GM12865 (cell line): ENCODE results near the gene CASKIN1.
"Not testable (repeated sequence)": the region's sequence is repeated elsewhere in the genome, so short reads cannot be mapped to it uniquely, and the experiment has no call there.

Source experiments
- DNase-seq: peaks from one replicate; pipeline ENCODE4 v3.0.0; 2010; ENCODE audit warnings: low read depth
- H3K4me3 ChIP-seq: 2 replicates; pipeline ENCODE4 v1.5.1; 2011; ENCODE audit warnings: mild to moderate bottlenecking, low read depth, low read length, control low read depth
- TF ChIP-seq, protein P1 (sequence below): IDR thresholded peaks from 2 replicates; pipeline ENCODE4 v1.5.1; 2011; ENCODE audit warnings: low read length, control low read depth, low read depth, inconsistent platforms; ENCODE audit not compliant: insufficient read depth; ENCODE audit errors: missing control alignments

The CASKIN1 gene

DNA sequence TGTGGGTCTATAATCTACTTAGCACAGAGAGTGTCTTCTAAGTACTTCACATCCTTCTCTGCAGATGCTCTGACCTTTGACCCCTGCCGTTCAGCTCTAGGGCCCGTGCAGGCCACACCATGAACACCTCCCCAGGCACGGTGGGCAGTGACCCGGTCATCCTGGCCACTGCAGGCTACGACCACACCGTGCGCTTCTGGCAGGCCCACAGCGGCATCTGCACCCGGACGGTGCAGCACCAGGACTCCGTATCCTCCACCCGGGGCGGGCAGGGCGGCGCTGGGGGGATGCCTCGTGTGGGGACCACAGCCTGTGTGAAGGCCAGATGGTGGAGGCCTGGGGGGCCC is 9.5 kb upstream of the CASKIN1 start:
- DNase-seq = no peak
- TF ChIP-seq, protein P1, sequence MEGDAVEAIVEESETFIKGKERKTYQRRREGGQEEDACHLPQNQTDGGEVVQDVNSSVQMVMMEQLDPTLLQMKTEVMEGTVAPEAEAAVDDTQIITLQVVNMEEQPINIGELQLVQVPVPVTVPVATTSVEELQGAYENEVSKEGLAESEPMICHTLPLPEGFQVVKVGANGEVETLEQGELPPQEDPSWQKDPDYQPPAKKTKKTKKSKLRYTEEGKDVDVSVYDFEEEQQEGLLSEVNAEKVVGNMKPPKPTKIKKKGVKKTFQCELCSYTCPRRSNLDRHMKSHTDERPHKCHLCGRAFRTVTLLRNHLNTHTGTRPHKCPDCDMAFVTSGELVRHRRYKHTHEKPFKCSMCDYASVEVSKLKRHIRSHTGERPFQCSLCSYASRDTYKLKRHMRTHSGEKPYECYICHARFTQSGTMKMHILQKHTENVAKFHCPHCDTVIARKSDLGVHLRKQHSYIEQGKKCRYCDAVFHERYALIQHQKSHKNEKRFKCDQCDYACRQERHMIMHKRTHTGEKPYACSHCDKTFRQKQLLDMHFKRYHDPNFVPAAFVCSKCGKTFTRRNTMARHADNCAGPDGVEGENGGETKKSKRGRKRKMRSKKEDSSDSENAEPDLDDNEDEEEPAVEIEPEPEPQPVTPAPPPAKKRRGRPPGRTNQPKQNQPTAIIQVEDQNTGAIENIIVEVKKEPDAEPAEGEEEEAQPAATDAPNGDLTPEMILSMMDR = no peak
- peak overlapping the region; percentile 57 for H3K4me3 ChIP-seq

DNA sequence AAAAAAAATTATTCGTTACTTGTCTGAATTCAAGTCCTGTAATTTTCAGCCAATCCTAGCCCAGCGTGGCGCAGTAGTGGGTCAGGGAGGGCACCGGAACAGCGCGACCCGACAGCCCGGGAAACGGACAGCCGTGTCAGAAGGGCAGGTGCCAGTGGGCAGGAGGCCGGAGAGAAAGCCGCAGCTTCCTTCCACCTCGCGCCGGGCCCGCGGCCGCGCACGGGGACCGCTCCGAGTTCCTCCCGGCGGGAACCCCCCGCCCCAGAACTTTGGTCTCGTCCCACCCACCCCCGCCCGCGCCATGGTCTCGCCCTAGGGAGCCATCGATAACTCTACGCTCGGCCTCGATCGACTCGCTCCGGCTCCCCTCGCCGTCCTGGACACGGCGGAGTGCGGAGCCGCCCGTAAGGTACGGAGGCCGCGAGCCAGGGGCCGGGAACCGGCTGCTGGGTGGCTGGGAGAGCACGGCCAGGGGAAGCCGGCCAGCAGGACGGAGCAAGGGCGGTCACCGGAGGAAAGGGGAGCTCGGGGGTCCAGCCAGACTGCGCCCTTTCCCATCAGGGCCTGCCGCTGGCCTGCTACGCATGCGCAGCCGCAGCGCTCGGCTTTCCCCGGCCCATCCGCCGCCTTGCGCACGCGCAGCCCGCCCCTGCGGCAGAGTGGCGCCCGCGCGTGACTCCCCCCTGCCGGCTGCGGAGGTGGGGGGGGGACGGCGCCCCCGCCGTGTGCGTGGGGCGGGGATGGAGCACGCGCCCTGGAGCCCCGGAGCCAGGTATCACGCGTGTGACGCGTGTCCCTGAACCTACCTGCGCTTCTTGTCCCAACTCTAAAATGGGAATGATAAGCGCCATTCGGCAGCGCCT is 8.9 kb upstream of the CASKIN1 start, which contains the start of gene MLST8:
TSS of gene MLST8 (plus strand) at position 351 of the 863 bp plus-strand sequence. CDS start 632 bp downstream, outside the sequence.
- peak within 1 kb of the TSS; percentile 57 for H3K4me3 ChIP-seq
- TF ChIP-seq, protein P1 = peak; percentile 31
- peak; percentile 94 for DNase-seq

DNA sequence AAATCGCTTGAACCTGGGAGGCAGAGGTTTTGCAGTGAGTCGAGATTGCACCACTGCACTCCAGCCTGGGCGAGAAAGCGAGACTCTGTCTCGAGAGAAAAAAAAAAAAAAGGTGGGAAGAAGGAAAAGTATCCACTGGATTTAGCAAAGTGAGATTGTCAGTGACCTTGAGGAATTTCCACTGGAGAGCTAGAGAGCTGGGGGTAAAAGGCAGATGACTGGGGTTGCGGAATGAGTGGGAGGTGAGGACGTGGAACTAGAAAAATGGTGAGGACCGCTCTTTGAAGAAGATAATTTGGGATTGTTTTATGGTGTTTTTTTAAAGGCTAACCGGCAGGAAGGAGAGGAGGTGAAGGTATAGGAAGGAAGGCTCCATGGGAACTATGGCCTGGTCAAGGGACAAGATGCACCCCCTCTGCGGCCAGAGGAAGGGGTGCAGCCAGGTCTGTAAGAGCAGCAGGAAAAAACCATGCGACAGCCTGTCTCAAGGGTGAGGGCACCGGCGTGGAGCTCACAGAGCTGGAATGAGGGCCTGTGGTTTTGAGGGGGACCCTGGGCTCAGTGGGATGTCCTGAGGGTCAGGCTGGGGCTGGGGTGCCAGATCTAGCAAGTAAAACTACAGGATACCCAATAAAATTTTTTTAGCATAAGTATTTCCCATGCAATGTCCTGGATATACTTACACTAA is 8.2 kb upstream of the CASKIN1 start:
- DNase-seq = no peak
- peak overlapping the region; percentile 57 for H3K4me3 ChIP-seq
- TF ChIP-seq, protein P1 = no peak

DNA sequence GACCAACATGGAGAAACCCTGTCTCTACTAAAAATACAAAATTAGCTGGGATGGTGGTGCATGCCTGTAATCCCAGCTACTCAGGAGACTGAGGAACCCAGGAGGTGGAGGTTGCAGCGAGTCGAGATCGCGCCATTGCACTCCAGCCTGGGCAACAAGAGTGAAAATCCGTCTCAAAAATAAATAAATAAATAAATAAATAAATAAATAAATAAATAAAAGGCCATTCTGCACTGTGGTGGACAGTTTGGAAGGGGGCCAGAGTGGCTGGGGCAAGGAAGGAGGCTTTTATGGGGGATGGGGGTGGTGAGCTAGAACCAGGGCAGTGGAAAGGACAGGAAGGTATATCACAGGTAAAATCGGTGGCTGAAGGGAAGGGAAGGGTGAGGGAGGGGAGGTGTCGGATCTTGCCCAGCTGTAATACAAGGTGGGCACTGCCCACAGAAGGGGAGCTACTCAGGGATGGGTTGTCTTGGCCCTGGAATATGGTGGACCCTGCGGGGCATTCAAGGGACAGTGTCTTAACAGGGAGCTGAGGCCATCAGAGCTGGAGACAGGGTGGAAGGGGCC is 6.8 kb upstream of the CASKIN1 start:
- not testable (repeated sequence) for DNase-seq, H3K4me3 ChIP-seq

DNA sequence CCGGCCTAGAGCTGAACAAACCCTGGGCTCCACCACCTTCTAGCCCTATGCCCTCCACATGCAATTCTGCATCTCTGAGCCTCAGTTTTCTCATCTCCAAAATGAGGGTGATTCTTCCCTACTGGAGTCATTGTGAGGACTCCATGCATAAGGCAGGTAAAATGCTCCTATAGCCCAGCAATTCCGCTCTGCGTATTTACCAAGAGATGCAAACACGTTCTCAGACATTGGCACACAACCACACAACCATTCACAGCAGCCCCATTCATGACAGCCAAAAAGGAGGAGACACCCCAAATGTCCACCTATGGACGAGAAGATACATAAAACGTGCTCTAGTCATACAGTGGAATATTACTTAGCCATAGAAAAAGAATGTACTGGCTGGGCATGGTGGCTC is 3.9 kb upstream of the CASKIN1 start:
- H3K4me3 ChIP-seq = no peak overlapping the region
- DNase-seq = no peak
- TF ChIP-seq, protein P1 = no peak

DNA sequence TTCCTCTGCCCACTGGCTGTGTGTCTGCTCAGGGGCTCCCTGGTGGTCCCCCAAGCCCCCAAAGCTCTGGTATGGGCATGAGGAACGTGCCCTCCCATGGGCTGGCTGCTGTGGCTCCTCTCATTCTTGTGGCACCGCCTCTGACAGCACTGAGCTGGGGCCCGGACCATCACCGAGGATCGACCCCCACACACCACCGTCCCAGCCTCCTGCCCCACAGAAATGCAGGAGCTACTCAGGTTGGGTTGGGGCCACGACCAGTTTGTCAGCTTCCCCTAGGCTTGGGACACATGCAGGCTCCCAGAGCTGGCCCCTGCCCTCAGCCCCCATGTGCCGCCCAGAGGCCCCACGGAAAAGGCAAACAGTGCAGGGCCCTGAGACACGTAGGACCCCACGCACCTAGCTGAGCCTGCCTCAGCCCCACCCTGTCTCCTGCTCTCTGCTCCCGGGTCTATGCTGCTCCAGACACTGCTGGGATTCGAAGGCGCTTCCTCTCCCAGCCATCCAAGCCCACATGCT is 3.3 kb upstream of the CASKIN1 start:
- H3K4me3 ChIP-seq = no peak overlapping the region
- DNase-seq = no peak
- TF ChIP-seq, protein P1 = no peak

DNA sequence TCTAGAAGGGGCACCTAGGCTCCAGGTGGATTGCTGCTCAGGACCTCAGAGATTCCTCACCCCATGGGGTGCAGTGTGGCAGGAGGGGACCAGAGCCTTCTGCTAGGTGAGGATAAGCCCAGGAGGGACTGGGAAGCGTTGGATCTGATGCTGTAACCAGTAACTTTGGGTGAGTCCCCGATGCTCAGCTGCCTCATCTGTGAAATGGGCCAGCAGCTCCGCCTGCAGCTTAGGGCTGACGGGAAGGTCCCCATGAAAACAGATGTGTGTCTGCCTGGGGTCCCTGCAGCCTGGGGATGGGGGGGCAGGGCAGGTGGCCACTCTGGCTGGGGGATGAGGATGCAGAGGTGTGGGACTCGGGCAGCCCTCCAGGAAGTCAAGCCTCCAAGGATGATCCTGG is 2.7 kb upstream of the CASKIN1 start:
- H3K4me3 ChIP-seq = no peak overlapping the region
- TF ChIP-seq, protein P1 = no peak
- no peak for DNase-seq
